Fibroblast of the aortic adventitia (primary cell): ENCODE results near the gene DMBT1. TPM values are rescaled to one million over a fixed set of nuclear protein-coding genes. Genes with fewer than 3 reads are reported as not detected.

Experiments used
- DNase-seq: peaks from one replicate; pipeline ENCODE4 v3.0.0-alpha.2; 2010; ENCODE audit warnings: low read depth
- H3K4me3 ChIP-seq: 2 replicates; pipeline ENCODE4 v1.5.1; 2011; ENCODE audit warnings: low read depth, mild to moderate bottlenecking, control low read depth, low read length, moderate library complexity
- CTCF ChIP-seq: IDR thresholded peaks from 2 replicates; pipeline ENCODE4 v1.5.1; 2011; ENCODE audit warnings: mild to moderate bottlenecking, low read length, control low read depth, inconsistent platforms; ENCODE audit not compliant: insufficient read depth
- total RNA-seq: library from RNA; depleted of rRNA; stranded (reverse); fragments of >200 nt; gene quantifications from 2 replicates; pipeline ENCODE4 v1.2.3, GENCODE V29; 2012; ENCODE audit warnings: low replicate concordance

DMBT1 gene
- total RNA-seq, 1 donor, result under 0.01 TPM

- DNase-seq, result no peak
- no peak for TF ChIP-seq CTCF
- H3K4me3 ChIP-seq, result no peak overlapping the region
Observed at GRCh38 chr10:122657255-122657654, 96.7 kb downstream of the DMBT1 start.

- no peak overlapping the region for H3K4me3 ChIP-seq
- TF ChIP-seq CTCF, result no peak
- no peak for DNase-seq
Observed at GRCh38 chr10:122657729-122658128, 97.2 kb downstream of the DMBT1 start.

- no peak for DNase-seq
- no peak overlapping the region for H3K4me3 ChIP-seq
- TF ChIP-seq CTCF, result no peak
Observed at GRCh38 chr10:122658356-122659049, 97.9 kb downstream of the DMBT1 start.

- TF ChIP-seq CTCF, result no peak
- no peak for DNase-seq
- H3K4me3 ChIP-seq, result no peak overlapping the region
Observed at GRCh38 chr10:122659126-122659525, 98.6 kb downstream of the DMBT1 start.

GRCh38 chr10:122659651-122660050 lies 99.1 kb downstream of the DMBT1 start:
- no peak overlapping the region for H3K4me3 ChIP-seq
- no peak for TF ChIP-seq CTCF
- no peak for DNase-seq

GRCh38 chr10:122660696-122661095 lies 100.1 kb downstream of the DMBT1 start:
- DNase-seq, result no peak
- no peak overlapping the region for H3K4me3 ChIP-seq
- TF ChIP-seq CTCF, result no peak

- no peak for DNase-seq
- no peak overlapping the region for H3K4me3 ChIP-seq
- no peak for TF ChIP-seq CTCF
Observed at GRCh38 chr10:122662231-122662630, 101.7 kb downstream of the DMBT1 start.
